Upper lobe of left lung (tissue), 6 donors: ENCODE data around the gene ARFRP1. TPM values are rescaled to one million over a fixed set of nuclear protein-coding genes. Genes with fewer than 3 reads are reported as not detected.

Experiments
- ATAC-seq, 2 donors: fragments of 200-7000 bp; cut with Tn5 transposase; one replicate each; pipeline ENCODE4 v1.9.1; 2022; ENCODE audit warnings: mild to moderate bottlenecking in 2 of 2, moderate library complexity in 2 of 2; ENCODE audit not compliant: low FRiP score in 2 of 2
- DNase-seq, 2 donors: peaks; one replicate each; pipeline ENCODE4 v3.0.0-alpha.2; 2019 to 2020
- H3K27ac ChIP-seq, 4 donors: fragments of 200-600 bp; sonication (generic); one replicate each; pipeline ENCODE4 v1.5.1; 2016 to 2019
- H3K27me3 ChIP-seq, 4 donors: fragments of 200-600 bp; sonication (generic); one replicate each; pipeline ENCODE4 v1.5.1; 2017 to 2019
- H3K36me3 ChIP-seq, 4 donors: fragments of 200-600 bp; sonication (generic); one replicate each; pipeline ENCODE4 v1.5.1; 2016 to 2019
- H3K4me1 ChIP-seq, 4 donors: fragments of 200-600 bp; sonication (generic); one replicate each; pipeline ENCODE4 v1.5.1; 2018 to 2019
- H3K4me3 ChIP-seq, 4 donors: fragments of 200-600 bp; sonication (generic); one replicate each; pipeline ENCODE4 v1.5.1; 2017 to 2019; ENCODE audit warnings: mild to moderate bottlenecking in 2 of 4, moderate library complexity in 1 of 4
- H3K9me3 ChIP-seq, 4 donors: fragments of 200-600 bp; sonication (generic); one replicate each; pipeline ENCODE4 v1.5.1; 2018 to 2019
- CTCF ChIP-seq, 6 experiments: fragments of 450-650 bp in 4 of 6; fragments of 200-600 bp in 2 of 6; sonication (generic) in 2 of 6; IDR thresholded peaks; one replicate each; pipeline ENCODE4 v1.5.1; 2016 to 2019; ENCODE audit warnings: antibody characterized with exemption in 6 of 6
- EP300 ChIP-seq, 4 donors: sonication (generic); formaldehyde crosslinking; IDR thresholded peaks; one replicate each; pipeline ENCODE4 v1.5.1; 2017; ENCODE audit warnings: antibody characterized with exemption in 4 of 4, control low read depth in 2 of 4
- POLR2A ChIP-seq, 4 donors: fragments of 450-650 bp; IDR thresholded peaks; one replicate each; pipeline ENCODE4 v1.5.1; 2016 to 2017; ENCODE audit warnings: antibody characterized with exemption in 4 of 4, mild to moderate bottlenecking in 2 of 4
- POLR2AphosphoS5 ChIP-seq, 2 donors: sonication (generic); formaldehyde crosslinking; IDR thresholded peaks; one replicate each; pipeline ENCODE4 v1.5.1; 2017; ENCODE audit warnings: antibody characterized with exemption in 2 of 2
- WGBS, 2 donors: methylation state at CpG; one replicate each; pipeline ENCODE4 v1.1.5; 2017 to 2018; 5-methylcytosine and 5-hydroxymethylcytosine counted together
- total RNA-seq, 6 donors: library from RNA; depleted of rRNA in 4 of 6; stranded (reverse); fragments of >200 nt in 4 of 6; gene quantifications; one replicate each; pipeline versions ENCODE4 v1.1.0 to v1.2.1, GENCODE V29; 2016 to 2021
- donor health status: DM: no; HTN: no; CAD: no; lungs with moderate emphysema.
- donor health status: DM: no; HTN: yes; CAD: no; lungs with severe emphysema.

The ARFRP1 gene
- total RNA-seq, 6 donors from 2014 or later, result 26.8 to 56.4 (median 46.3) TPM

GRCh38 chr20:63753381-63753780, 45.6 kb upstream of the ARFRP1 start:
- Histone ChIP-seq H3K4me3 (no peak overlapping the region), H3K36me3 (peaks cover 0 to 19% (median 3%) of the 10 kb centered on the region in 4 donors), H3K27ac (no peak overlapping the region), H3K27me3 (no peaks in the 10 kb centered on the region), H3K4me1 (no peaks in the 10 kb centered on the region), H3K9me3 (no peaks in the 10 kb centered on the region)
- no peak for TF ChIP-seq EP300 (IDR thresholded peaks at IDR 0.05)
- TF ChIP-seq CTCF (IDR thresholded peaks at IDR 0.05), result no peak
- no peak for TF ChIP-seq POLR2AphosphoS5 (IDR thresholded peaks at IDR 0.05)
- no peak for TF ChIP-seq POLR2A (IDR thresholded peaks at IDR 0.05)
- ATAC-seq (no peak), DNase-seq (no peak)
- 91 to 92% methylated on average over 10 to 12 of the region's 13 CpGs for WGBS, 2 donors

GRCh38 chr20:63752411-63753101, 44.8 kb upstream of the ARFRP1 start:
- Histone ChIP-seq H3K27ac (no peak overlapping the region), H3K9me3 (no peaks in the 10 kb centered on the region), H3K4me3 (no peak overlapping the region), H3K27me3 (no peaks in the 10 kb centered on the region), H3K36me3 (peaks cover 0 to 19% (median 3%) of the 10 kb centered on the region in 4 donors), H3K4me1 (no peaks in the 10 kb centered on the region)
- TF ChIP-seq POLR2A (IDR thresholded peaks at IDR 0.05) (no peak), POLR2AphosphoS5 (IDR thresholded peaks at IDR 0.05) (no peak), CTCF (IDR thresholded peaks at IDR 0.05) (no peak), EP300 (IDR thresholded peaks at IDR 0.05) (no peak)
- ATAC-seq (no peak), DNase-seq (peak in 1 of 2 donors; percentile 82)
- WGBS, 2 donors, result 95 to 98% methylated on average over 13 to 43 of the region's 50 CpGs

GRCh38 chr20:63751471-63752271, 43.9 kb upstream of the ARFRP1 start:
- H3K9me3 ChIP-seq, result no peaks in the 10 kb centered on the region
- ATAC-seq (no peak), DNase-seq (peak in 1 of 2 donors; percentile 81)
- H3K4me1 ChIP-seq, result no peaks in the 10 kb centered on the region
- H3K27me3 ChIP-seq, result no peaks in the 10 kb centered on the region
- H3K36me3 ChIP-seq, result peaks cover 0 to 21% (median 4%) of the 10 kb centered on the region in 4 donors
- H3K4me3 ChIP-seq, result no peak overlapping the region
- TF ChIP-seq CTCF (IDR thresholded peaks at IDR 0.05), result no peak
- no peak for TF ChIP-seq EP300 (IDR thresholded peaks at IDR 0.05)
- no peak for TF ChIP-seq POLR2A (IDR thresholded peaks at IDR 0.05)
- 73 to 87% methylated on average over 15 to 26 of the region's 45 CpGs for WGBS, 2 donors
- H3K27ac ChIP-seq, result peak overlapping the region in 1 of 4 donors; percentile 39

- no peaks in the 10 kb centered on the region for H3K9me3 ChIP-seq
- H3K27me3 ChIP-seq, result no peaks in the 10 kb centered on the region
- H3K36me3 ChIP-seq, result peaks cover 0 to 28% (median 10%) of the 10 kb centered on the region in 4 donors
- H3K4me1 ChIP-seq, result no peaks in the 10 kb centered on the region
- peak overlapping the region in 1 of 4 donors; percentile 39 for H3K27ac ChIP-seq
- ATAC-seq, result no peak
- WGBS, 2 donors, result 64 to 75% methylated on average over 22 to 26 of the region's 26 CpGs
- TF ChIP-seq POLR2AphosphoS5 (IDR thresholded peaks at IDR 0.05), result no peak
- TF ChIP-seq EP300 (IDR thresholded peaks at IDR 0.05), result no peak
- no peak for TF ChIP-seq CTCF (IDR thresholded peaks at IDR 0.05)
- TF ChIP-seq POLR2A (IDR thresholded peaks at IDR 0.05), result no peak
- H3K4me3 ChIP-seq, result no peak overlapping the region
- DNase-seq, result peak in 1 of 2 donors; percentile 83
These were observed 43.2 kb upstream of the ARFRP1 start for GRCh38 chr20:63750807-63751470.
